CD4-positive, alpha-beta T cell treated with Interferon alpha-2 for 1 hour (primary cell): Measurements from ENCODE around the gene AMN.
A peak's percentile ranks its signal among the peaks of the same experiment; 100 is the strongest.
"Not testable (repeated sequence)": the region's sequence is repeated elsewhere in the genome, so short reads cannot be mapped to it uniquely, and the experiment has no call there.

Source experiments
- DNase-seq, 2 donors: peaks; one replicate each; pipeline ENCODE4 v3.0.0-alpha.2; 2020 to 2022

AMN gene

GRCh38 chr14:102913341-102914211 lies 8.9 kb upstream of the AMN start:
- DNase-seq, result no peak

DNA sequence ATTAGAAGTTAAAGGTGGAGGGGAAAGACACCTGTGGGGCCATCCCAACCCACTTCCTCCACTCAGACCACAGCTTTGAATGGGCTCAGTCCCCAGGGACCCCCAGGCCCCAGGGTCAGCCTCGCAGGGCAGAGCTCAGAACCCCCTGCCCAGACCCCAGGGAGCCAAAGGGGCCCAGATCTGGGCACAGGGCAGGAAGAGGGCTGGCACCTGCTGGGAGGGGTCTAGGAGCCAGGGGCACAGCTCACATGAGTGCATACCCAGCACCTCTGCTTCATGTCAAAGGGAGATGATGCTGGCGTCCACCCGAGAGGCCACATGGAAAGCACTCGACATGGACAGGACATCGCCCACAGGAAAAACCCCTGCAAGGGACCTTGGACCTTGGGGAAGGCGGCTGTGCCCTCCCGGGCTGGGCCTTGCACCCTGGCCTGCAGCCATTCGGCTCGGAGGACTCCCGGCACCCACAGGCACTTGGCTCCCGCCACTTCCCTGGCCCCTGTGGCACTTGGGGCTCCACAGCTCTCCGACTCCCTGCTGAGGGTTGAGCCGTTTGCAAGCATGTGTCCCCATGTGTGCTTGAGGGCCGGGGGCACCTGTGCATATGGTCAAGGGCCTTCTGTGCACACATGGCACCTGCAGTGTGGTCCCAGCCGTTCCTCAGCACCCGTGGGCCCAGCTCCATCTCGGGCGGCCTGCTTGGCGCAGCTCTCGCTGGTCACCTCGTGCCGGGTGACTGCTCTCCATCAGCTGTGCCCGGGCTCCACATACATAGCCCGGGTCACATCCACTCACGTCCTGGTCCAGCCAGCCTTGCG lies 7.8 kb upstream of the AMN start:
- DNase-seq, result no peak

GRCh38 chr14:102915292-102916110 lies 7.0 kb upstream of the AMN start:
- no peak for DNase-seq

GRCh38 chr14:102916347-102917055 lies 6.0 kb upstream of the AMN start:
- DNase-seq, result no peak

DNA sequence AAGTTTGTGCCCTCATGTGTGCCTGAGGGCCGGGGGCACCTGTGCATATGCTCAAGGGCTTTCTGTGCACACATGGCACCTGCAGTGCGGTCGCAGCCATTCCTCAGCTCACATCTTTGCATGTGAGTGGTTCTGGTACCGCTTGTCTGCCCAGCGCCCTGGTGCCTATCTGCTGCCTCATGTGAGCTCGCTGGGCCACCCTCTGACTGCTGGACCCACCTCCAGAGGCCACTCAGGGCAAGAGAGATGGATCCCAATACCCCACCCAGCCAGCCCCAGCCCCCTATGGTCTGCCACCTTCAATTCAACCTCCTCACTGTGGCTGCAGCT lies 5.4 kb upstream of the AMN start:
- DNase-seq, result peak in 1 of 2 donors; percentile 25

DNA sequence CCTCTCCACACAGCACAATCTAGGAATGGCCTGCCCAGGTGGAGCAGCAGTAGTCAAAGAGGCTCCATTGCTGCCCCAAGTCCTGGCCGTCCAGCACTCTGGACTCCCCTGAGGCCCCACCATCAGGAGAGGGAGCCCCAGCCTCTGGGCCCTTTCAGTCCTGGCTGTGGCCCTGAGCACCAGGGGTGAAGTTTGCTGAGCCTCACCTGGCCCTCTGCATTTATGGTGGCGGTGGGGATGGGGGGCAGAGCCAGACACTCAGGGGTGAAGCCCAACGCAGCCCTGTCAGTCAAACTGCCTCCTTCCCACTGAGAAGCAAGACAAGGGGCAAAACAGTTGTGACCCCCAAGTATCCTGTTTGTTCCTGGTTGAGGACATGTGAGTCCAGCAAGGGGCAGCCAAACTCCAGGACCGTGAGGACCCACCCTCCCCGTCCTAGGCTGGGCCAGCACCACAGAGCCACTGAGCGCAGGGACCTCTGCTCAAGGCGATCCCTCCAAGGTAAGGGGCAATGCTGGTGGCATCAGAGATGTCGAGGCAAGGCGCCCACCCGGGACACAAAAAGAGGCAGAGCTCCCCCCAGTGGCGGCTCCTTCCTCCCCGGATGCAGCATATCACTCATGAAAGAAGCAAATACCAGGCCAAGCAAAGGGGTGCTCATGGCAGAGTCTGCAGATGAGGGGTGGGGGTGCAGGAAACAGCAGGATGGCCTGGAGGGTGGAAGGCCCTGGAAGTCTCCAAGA lies 4.8 kb upstream of the AMN start:
- DNase-seq, result peak; percentile 59 to 65

DNA sequence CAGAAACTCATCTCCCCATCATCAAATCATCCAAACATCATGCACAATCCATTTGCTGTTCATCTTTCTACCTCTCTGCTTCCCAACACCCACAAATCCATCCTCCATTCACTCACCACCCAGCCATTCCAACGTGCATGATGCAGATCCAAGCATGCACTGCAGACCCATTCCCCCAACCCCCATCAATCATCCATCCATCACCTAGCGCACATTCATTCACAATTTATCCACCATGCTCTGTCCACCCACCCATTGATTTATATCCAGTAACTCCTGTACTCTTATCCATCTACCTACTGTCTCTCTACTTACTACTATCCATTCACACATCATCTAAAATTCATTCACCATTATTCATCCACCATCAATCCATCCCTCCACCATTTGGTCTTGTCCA lies 4.0 kb upstream of the AMN start:
- no peak for DNase-seq

DNA sequence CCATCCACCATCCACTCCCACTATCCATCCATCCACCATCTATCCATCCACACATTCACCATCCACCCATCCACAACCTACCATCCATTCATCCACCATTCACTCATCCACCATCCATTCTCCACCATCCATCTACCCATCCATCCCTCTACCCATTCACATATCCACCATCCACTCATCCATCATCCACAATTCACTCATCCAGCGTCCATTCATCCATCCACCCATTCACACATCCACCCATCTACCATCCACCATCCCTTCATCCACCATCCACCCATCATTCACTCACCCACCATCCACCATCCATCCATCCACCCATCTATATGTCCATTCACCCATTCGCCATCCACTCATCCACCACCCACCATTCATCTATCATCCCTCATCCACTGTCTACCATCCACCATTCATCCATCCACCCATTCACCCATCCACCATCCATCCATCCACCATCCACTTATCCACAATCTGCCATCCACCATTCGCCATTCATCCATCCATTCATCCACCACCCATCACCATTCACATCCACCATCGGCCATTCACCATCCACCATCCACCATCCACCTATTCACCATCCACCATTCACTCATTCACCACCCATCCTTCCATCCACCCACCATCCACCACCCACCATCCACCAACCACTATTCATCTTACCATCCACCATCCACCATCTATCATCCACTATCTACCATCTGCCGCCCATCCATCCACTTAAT lies 2.0 kb upstream of the AMN start:
- DNase-seq, result no peak

GRCh38 chr14:102920998-102921304 lies 1.5 kb upstream of the AMN start:
- no peak for DNase-seq

GRCh38 chr14:102923201-102923924 lies 900 bp downstream of the AMN start:
- DNase-seq, result no peak

GRCh38 chr14:102923925-102924486 lies 1.5 kb downstream of the AMN start:
- no peak for DNase-seq

GRCh38 chr14:102924632-102925588 lies 2.4 kb downstream of the AMN start:
- no peak for DNase-seq

- no peak for DNase-seq
These were observed 3.2 kb downstream of the AMN start for GRCh38 chr14:102925646-102926045.

GRCh38 chr14:102926104-102926503 lies 3.6 kb downstream of the AMN start:
- DNase-seq, result no peak

DNA sequence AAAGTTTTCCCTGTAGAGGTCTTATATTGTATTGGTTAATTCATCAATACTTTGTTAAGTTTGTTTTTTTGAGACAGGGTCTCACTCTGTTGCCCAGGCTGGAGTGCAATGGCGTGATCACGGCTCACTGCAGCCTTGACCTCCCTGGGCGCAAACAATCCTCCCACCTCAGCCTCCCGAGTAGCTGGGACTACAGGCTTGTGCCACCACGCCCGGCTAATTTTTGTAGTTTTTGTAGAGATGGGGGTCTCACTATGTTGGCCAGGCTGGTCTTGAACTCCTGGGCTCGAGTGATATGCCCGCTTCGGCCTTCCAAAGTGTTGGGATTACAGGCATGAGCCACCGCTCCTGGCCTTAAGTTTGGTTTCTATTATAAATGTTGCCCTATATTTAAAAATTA lies 4.4 kb downstream of the AMN start:
- not testable (repeated sequence) for DNase-seq

GRCh38 chr14:102927346-102927877 lies 4.9 kb downstream of the AMN start:
- DNase-seq, result no peak

DNA sequence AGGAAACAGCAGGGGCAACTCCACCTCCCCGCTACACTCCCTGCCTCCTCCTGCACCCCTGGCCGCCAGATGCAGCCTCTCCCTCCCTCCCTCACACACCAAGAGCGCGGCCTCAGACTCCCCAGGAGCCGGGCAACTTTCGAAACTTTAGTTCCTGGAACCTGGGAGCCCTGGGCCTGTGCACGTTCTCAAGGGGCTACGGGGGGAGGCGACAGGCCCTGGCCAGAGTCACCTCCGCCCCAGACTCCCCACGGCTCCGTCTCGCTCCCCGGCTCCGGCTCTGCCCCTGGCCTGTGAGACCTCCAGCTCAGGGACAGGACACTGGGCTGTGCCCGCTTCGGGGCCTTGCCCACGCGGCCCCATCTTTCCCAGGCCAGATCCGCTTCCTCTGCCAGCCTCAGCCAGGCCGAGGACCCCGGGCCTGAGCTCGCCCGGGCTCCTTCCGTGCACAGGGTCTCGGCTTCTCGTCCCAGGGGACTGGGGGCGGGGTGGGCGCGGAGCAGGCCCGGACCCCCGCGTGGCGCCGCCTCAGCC lies 5.5 kb downstream of the AMN start:
- no peak for DNase-seq

- peak; percentile 84 to 85 for DNase-seq
These were observed 6.2 kb downstream of the AMN start for GRCh38 chr14:102928412-102929240.
